Stimulated activated CD4-positive, alpha-beta T cell treated with anti-CD3 and anti-CD28 coated beads, Interleukin-4, amount 100 ng/mL, for 24 hours (primary cell): ENCODE measurements around the gene FOXO1.

ENCODE experiments used
- DNase-seq: peaks from one replicate; pipeline ENCODE4 v3.0.0-alpha.2; 2020

The FOXO1 gene

GRCh38 chr13:40571338-40571963 is 95.0 kb downstream of the FOXO1 start:
- DNase-seq, result no peak

GRCh38 chr13:40570930-40571329 is 95.5 kb downstream of the FOXO1 start:
- DNase-seq, result no peak

GRCh38 chr13:40569024-40569350 is 97.5 kb downstream of the FOXO1 start:
- no peak for DNase-seq

DNA sequence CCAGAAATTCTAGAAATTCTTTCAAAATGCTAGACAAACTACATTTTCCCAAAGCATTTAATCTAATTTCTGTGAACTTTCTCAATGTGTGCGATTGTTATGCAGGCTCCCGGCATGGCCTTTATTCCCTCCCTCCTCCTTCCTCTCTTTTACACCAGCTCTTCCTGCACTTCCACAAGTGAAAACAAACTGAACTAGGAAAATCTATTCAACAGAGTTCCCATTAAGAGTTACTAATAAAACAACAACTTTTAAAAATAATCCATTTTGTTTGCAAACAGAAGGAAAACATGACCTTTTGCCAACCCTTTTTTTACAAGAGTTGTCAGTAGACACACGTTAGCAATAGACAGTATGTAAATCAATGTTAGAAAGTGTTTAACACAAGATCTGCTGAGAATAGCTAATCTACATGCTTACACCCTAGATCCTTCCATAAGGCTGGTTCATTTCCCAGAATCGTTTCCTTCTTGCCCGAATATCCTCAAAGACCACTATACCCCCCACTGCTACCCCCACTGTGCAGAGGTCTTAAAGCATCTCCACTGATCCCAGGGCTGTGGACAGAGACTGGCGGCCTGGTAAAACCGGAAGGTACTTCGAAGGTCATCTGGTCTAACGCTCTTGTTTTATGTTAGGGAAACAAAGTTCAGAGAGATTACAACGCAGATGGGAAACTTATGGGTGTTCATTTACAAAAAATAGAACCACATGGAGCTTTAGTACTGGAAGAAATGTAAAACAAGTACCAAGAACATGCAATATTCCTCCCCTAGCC is 98.0 kb downstream of the FOXO1 start:
- DNase-seq, result no peak

DNA sequence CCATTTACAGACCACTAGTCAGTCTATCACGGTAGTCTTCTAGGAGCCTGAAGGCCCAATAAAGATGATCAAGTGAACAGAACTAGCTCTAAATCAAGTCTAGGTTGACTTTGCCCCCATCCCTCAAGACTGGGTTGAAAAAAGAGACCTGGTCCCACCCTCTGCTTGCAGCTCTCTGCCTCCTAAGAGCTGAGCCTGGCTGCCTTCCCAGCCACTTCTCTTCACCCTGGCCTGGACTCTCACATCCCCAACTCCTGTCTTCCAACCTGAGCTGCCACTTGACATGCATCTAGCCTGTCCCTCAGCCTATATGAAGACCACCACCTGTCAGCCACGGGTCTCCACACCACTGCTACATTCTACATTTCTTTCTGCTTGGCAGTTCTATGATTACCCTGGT is 99.6 kb downstream of the FOXO1 start:
- DNase-seq, result no peak

DNA sequence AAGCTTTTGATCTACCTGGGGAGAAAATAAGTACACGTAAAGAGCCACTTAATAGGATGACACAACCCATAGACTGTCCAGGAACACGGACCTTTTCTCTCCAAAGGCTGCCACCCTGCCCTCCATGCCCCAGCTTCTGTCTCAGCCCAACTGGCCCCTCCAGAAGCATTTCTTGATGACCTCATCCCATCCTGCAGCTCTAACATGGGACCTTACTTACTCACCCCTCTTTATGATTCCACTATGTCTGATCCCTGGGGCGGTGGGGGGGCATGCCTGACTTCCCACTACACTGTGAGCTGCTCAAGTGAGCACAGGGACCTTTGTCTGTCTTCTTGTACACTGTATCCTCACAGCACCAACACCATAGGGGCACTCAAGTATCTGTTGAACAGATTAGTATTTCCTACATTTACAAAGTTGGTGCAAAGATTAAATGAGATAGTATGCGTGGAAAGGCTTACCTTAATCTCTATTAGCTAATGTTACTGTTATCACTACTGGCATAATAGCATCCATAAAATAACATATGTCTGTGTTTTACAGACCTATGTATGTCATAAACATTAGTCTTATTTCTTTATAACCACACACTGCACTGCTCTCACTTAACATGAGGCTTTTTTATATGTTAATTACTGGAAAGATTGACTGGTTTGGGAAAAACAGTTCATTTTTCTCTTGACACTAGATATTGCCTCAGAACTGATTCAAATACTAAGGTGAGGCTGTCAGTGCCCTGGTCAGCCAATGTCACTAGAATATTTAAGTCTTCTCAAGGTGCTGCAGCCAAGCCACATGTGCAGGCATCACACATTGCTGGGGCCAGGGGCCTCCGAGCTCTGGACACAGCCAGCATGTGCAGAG is 100.9 kb downstream of the FOXO1 start:
- no peak for DNase-seq

- no peak for DNase-seq
These were observed 102.0 kb downstream of the FOXO1 start for GRCh38 chr13:40564342-40565001.

DNA sequence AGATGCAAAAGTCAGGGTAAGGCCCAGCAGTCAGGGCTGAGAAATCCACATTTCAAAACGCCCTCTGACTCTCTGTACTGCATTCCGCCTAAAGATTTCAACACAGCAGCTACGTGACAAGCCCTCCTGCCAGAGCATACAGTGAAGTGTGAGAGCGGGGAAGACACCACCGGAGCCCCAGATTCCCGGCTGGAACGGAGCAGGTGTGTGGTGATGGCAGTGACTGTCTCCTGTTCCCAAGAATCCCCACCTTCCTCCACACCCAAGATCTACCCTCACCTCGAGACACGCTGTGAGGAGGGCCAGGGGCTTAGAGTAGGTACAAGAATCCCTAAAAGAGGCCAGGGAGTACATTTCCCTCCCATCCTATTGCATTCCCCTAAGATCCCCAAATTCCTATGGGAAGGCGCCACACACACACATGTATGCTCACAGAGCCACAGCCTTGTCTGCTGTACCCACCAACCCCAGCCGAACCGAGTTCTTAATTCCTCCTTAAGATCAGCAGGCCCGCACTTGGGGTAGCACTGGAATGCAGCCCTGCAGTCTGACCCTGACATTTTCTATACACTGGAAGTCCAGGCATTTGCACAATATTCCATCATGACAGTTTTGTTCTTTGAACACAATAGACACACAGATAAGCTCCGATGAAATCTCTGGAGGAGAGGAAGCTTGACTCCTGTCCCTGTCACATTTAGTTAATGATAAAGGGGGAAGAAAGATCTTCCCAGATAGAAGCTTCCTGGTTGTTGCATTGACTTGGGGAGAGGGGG is 102.9 kb downstream of the FOXO1 start:
- no peak for DNase-seq

GRCh38 chr13:40562975-40563349 is 103.5 kb downstream of the FOXO1 start:
- DNase-seq, result no peak

DNA sequence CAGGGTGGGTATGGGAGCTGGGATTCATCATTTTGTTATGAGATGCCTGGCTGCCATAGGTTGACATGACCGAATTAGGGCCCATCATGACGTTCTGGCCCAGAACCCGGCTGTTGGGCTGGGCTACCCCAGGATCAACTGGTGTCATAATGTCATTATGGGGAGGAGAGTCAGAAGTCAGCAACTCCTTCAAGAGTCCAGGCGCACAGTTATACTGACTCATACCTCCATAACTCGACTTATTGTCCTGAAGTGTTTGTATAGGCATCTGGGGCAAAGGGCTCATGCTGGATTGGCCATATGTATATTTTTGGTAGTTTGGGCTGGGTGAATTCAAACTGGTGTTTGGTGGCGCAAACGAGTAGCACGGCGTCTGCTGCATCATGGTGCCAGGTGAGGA is 106.5 kb downstream of the FOXO1 start:
- no peak for DNase-seq

DNA sequence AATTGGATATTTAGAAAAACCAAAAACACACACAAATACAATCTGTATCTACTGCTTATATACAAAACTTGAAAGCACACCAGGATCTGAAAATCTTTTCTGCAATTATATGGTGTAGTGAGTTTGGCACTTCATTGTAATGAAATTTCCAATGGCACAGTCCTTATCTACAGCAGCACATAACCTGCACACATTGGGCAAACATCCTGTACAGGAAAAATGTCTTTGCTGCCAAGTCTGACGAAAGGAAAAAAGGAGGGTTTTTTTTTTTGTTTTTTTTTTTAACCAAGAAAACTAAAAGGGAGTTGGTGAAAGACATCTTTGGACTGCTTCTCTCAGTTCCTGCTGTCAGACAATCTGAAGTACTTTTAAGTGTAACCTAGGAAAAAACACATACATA is 107.8 kb downstream of the FOXO1 start:
- DNase-seq, result no peak

DNA sequence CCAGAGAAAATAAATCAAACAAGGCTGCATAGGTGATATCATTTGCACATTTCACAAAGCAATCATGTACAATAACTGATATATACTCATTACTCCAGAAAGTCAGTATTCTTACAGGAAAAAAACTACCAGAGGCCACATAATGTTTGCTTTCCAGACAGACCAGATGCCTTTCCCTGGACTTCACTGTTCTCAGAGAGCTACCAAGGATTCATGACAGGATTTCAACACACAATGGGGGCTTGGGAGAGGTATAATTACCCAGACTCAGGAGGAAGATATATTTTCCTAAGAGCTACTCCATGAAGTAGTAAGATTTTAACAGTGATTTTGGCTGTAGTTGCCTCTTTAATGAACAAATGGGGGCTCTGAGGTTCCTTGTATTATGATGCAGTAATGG is 110.0 kb downstream of the FOXO1 start:
- no peak for DNase-seq

DNA sequence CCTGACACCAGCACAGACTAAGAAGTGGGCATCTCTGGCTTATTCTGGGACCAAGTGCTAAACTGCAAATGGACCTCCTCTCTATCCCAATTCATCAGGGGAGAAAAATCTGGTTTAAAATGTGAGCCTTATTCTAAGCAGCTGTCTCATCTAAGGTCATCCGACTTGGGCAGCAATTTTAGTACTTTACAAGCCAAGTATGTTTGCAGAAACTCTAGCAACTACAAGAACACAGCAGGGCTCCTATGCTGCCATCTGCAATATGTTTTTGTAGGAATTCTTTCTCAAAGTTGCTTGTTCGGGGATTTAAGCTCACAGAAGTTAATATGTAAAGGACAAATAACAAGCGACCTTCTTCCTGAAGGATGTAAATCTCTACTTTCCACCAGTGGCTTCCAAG is 113.1 kb downstream of the FOXO1 start:
- DNase-seq, result no peak

GRCh38 chr13:40552895-40553294 is 113.5 kb downstream of the FOXO1 start:
- DNase-seq, result no peak

GRCh38 chr13:40550130-40550529 is 116.3 kb downstream of the FOXO1 start:
- DNase-seq, result no peak

DNA sequence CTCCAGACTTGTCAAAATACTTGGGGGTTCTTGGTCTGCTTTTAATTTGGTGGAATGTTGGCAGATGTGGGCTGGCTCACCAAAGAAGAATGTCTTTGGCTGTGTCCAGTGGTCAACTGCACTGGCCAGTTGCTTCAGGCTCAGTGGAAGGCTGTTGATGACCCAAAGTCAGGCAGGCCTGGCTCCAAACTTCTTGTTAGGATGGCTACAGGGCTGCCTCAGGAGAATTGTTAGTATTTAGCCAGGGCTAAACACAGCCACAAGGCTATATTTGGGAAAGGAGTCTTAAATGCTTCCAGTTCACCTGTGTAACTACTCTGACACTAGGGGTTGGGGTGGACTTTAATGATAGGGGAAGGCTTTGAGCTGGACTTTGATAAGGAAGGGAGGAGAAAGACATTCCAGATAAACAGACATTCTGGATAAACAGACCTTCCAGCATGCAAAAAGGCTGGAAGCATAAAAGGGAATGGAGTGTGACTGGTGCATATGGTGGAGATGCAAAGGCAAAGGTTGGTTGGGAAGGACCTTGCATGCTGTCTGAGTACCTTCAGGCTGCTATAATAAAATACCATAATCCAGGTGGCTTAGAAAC is 116.8 kb downstream of the FOXO1 start:
- no peak for DNase-seq

DNA sequence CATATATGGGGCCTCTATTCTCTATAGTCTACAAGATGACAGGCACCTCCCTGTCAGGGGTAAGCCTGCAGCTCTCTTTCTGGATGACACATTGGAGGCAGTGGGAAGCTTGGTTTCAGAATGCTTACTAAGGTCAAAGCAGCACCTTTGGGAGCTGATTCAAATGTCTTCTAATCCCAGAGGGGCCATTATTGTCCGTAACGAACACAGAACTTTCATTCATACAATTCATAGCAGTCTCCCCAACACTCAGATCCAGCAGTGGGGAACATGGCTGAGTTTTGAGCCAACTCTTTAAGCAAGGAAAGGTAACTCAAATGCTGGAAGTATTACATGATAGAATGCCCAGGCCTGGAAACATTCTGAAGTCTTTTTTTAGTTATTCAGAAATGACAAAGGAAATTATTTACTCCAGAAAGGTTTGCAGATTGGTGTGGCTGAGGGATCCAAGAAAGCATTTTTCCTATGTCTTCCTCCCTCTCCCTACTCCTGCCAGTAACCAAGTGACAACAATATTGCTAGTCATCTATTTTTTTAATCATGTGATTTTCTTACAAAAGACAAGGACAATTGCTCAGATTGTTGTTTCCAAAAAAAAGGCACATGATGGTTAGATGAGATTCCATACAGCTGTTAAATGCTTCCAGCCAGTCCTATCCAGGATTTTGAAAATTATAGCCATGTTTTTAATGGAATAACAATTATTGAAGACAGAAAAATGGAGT is 118.7 kb downstream of the FOXO1 start:
- no peak for DNase-seq

DNA sequence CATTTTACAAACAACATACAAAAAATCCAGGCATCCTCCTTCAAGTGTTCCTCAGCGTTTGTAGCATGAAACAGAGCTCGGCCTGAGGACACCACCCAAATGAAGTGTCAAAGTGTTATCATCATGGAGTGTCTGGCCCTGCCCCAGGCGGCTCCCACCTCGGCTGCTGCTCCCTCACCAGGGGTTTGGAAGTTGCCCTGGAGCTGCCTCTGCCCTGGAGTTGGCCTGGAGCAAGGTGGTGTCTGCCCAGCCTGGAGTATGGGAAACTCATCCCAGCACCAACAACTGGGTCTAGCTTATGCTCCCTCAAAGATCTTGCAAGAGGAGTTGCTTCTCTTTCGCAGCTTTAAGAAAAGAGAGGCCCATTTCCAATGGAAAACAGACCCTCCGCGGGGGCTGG is 120.4 kb downstream of the FOXO1 start:
- DNase-seq, result no peak

DNA sequence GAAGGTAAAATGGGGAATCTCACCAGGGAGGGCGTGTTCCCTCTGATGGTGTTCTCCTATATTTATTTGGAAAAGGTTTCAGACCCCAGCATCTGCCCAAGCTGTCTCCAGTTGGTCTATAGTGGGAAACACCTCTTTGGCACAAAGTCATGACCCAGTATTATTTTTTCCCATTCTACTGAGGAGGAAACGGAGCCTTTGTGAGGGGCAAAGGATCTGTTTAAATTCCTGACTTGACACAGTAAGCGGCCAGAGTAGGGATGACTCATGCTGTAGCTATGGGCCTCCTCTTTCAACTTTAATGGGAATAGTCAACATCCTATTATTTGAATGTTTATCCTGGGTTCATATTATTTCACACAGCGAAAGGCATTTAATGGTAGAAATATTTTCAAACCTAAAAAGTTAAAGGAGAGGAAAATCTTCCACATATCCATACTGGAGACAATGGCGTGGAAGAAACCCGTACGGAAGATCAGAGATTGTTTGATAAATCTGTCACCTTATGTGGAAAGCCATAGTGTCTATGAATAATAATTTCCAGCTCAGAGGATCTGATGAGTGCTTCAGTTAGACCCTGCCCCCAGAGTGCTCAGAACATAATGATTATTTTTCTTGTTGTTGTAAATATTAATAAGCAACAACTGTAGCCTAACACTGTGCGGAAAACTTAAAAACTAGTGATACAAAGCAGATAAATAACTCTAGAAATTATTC is 126.0 kb downstream of the FOXO1 start:
- DNase-seq, result no peak

GRCh38 chr13:40539576-40540327 is 126.7 kb downstream of the FOXO1 start:
- no peak for DNase-seq
